ENCODE results near the gene ZNF439. TPM values are rescaled to one million over a fixed set of nuclear protein-coding genes. Genes with fewer than 3 reads are reported as not detected.
"Not testable (repeated sequence)": the region's sequence is repeated elsewhere in the genome, so short reads cannot be mapped to it uniquely, and the experiment has no call there.

The ZNF439 gene
- 1 to 10 TPM; 4.8 to 5.6 TPM for total RNA-seq

DNA sequence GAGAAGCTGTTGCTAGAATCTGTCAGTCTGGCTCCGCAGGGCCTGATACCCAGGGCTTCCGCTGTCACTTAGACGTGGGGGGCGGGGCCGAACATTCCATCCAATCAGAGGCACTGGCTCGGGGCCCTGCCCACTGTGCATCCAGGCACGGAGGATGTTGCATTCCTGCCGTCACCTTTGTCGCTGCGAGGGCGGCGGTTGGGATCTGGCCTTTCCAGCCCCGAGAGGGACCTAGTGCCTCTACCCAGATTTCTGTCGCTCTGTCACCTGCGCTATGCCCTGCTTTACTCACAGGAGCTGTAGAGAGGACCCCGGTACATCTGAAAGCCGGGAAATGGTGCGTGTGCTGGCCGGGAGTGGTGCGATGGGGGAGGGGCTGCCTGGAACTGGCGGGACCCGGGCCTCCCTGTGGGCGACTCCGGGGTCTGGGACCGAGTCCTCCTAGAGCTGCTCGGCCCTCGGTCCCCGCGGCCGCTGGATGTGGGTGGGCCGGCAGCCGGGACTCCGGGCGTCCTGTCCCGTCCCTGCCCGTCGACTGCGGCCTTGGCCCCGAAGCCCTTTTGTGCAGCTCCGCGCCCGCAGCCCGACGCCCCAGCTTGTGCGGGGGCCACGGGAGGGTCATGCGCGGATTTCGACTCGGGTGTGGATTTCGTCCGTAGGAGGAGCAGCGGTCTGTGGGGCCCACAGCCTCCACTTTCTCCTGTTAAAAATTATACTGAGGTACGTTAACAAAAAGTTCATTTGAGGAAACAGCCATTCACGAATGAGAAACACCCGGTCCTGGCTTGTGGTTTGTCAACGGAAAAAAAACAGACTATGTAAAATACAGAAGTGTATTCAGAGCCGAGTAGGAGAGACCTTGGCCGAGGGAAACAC, at the start of gene ZNF439:
Gene ZNF439, plus strand, starts transcription at position 133 of the 876 bp plus-strand sequence. Its CDS starts 142 bp downstream, at position 275.
- ChIA-PET POLR2A (interaction anchor here (0.6 kb wide), 1 partner anchor 82 kb away, joined by 3 read pairs; the partner anchor contains the start of gene ZNF441), CTCF (interaction anchor here (1.0 to 1.4 kb wide), 2 partner anchors 115 to 140 kb away, joined by 3 read pairs; no protein-coding TSS in a partner anchor)
- Mint-ChIP-seq H3K4me3 (peak within 1 kb of the TSS; percentile 83), H3K36me3 (peaks cover 21% of the 10 kb centered on the region), H3K27ac (peak within 1 kb of the TSS; percentile 66), H3K27me3 (no peaks in the 10 kb centered on the region), H3K9me3 (peaks cover 14% of the 10 kb centered on the region), H3K4me1 (ENCODE audit: low read depth) (peaks cover 17% of the 10 kb centered on the region)
- intact Hi-C loops (cut with micrococcal nuclease): loop anchor here (1.0 to 2.0 kb wide), 2 partner anchors 34 to 111 kb away; partner anchors contain the start of genes ZNF440 and ZNF823
- peak; percentile 94 for DNase-seq

DNA sequence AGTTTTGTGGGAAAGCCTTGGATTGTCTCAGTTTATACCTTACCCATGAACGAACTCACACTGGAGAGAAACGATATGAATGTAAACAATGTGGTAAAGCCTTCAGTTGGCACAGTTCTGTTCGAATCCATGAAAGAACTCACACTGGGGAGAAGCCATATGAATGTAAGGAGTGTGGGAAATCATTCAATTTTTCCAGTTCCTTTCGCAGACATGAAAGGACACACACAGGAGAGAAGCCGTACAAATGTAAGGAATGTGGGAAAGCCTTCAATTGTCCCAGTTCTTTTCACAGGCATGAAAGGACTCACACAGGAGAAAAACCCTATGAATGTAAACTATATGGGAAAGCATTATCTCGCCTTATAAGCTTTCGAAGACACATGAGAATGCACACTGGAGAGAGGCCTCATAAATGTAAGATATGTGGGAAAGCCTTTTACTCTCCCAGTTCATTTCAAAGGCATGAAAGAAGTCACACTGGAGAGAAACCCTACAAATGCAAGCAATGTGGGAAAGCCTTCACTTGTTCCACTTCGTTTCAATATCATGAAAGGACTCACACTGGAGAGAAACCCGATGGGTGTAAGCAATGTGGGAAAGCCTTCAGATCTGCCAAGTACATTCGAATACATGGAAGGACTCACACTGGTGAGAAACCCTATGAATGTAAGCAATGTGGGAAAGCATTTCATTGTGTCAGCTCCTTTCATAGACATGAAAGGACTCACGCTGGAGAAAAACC, 42.0 kb upstream of the ZNF439 start:
- H3K27me3 Mint-ChIP-seq: no peaks in the 10 kb centered on the region
- H3K36me3 Mint-ChIP-seq: peaks cover 34% of the 10 kb centered on the region
- H3K4me3 Mint-ChIP-seq: no peak overlapping the region
- DNase-seq: no peak
- ChIA-PET POLR2A (no interaction called here), CTCF (no interaction called here)
- intact Hi-C loops (cut with micrococcal nuclease): no loop called here
- H3K27ac Mint-ChIP-seq: no peak overlapping the region
- H3K4me1 Mint-ChIP-seq (ENCODE audit: low read depth): no peaks in the 10 kb centered on the region
- H3K9me3 Mint-ChIP-seq: peaks cover 47% of the 10 kb centered on the region

DNA sequence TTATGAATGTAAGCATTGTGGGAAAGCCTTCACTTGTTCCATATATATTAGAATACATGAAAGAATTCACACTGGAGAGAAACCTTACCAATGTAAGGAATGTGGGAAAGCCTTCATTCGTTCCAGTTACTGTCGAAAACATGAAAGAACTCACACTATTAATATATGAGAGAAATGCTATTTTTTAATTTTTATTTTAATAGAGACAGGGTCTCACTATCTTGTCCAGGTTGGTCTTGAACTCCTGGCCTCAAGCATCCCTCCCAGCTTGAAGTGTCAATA, 41.5 kb upstream of the ZNF439 start:
- no peak overlapping the region for H3K27ac Mint-ChIP-seq
- ChIA-PET CTCF (interaction anchor here (1.6 kb wide), 1 partner anchor 9 kb away, joined by 12 read pairs; the partner anchor contains the start of gene ZNF491), POLR2A (no interaction called here)
- H3K36me3 Mint-ChIP-seq: peaks cover 34% of the 10 kb centered on the region
- DNase-seq: no peak
- no peaks in the 10 kb centered on the region for H3K27me3 Mint-ChIP-seq
- intact Hi-C loops (cut with micrococcal nuclease): no loop called here
- H3K9me3 Mint-ChIP-seq: peaks cover 47% of the 10 kb centered on the region
- H3K4me1 Mint-ChIP-seq (ENCODE audit: low read depth): no peaks in the 10 kb centered on the region
- no peak overlapping the region for H3K4me3 Mint-ChIP-seq

DNA sequence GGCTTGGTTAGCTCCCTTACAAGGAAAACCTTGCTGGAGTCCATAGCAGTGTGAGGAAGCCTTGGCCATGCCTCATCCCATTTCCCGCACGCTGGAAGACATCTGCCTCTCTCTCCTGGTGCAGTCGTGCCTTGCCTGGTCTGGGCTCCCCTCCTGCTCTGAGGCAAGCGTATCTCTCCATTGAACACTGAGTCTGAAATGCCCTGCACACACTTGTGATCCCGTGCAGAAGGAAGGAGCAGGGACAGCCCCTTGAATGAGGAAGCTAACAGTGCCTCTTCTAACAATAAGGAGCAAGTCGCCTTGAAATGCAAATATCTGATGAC, 34.9 kb upstream of the ZNF439 start:
- Mint-ChIP-seq H3K4me1 (ENCODE audit: low read depth) (peaks cover 15% of the 10 kb centered on the region), H3K27ac (peak overlapping the region; percentile 45), H3K27me3 (no peaks in the 10 kb centered on the region), H3K36me3 (peaks cover 19% of the 10 kb centered on the region), H3K9me3 (peaks cover 18% of the 10 kb centered on the region), H3K4me3 (peak overlapping the region; percentile 85)
- no peak for DNase-seq
- ChIA-PET CTCF (interaction anchor here (0.7 to 4.8 kb wide), 3 partner anchors 14 to 111 kb away, joined by 3 to 85 read pairs (median 3); partner anchors contain the start of gene ZNF491), POLR2A (interaction anchor here (1.4 kb wide), 1 partner anchor 16 kb away, joined by 3 read pairs; the partner anchor contains the start of gene ZNF491)
- intact Hi-C loops (cut with micrococcal nuclease): loop anchor here (1.0 to 2.0 kb wide), 2 partner anchors 15 to 35 kb away; partner anchors contain the start of genes ZNF439 and ZNF491

DNA sequence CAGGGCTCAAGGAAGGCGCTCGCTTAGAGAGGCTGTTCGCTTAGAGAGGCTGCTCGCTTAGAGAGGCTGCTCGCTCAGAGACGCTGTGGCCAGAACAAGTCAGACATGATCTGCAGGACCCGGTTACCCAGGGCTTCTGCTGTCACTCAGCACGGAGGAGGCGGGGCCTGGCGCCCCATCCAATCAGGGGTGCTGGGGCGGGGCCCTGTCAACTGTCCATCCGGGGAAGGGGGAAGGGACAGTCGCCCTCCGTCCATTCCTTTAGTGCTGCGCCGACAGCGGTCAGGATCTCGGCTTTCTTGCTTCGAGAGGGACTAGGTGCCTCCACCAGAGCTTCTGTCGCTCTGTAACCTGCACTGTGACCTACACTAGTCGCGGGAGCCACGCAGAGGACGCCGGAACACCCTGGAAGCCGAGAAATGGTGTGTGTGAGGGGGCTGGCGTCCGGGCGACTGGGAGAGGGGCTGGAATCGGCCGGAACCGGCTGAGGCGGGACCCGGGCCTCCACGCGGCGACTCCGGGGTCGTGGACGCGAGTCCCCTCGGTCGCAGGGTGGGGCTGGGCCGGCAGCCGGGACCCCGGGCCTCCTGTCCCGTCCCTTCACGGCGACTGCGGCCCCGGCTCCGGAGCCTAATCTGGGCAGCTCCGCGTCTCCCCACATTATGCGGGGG, 34.4 kb upstream of the ZNF439 start, which contains the start of gene ZNF440:
Gene ZNF440, plus strand, starts transcription at position 245 of the 671 bp plus-strand sequence. Its CDS starts 175 bp downstream, at position 420.
- DNase-seq: peak; percentile 94
- H3K27ac Mint-ChIP-seq: peak within 1 kb of the TSS; percentile 45
- peaks cover 18% of the 10 kb centered on the region for H3K36me3 Mint-ChIP-seq
- peaks cover 15% of the 10 kb centered on the region for H3K4me1 Mint-ChIP-seq (ENCODE audit: low read depth)
- ChIA-PET POLR2A (interaction anchor here (1.4 kb wide), 1 partner anchor 16 kb away, joined by 3 read pairs; the partner anchor contains the start of gene ZNF491), CTCF (interaction anchor here (0.7 to 4.8 kb wide), 2 partner anchors 15 to 110 kb away, joined by 3 to 85 read pairs; partner anchors contain the start of gene ZNF491)
- H3K9me3 Mint-ChIP-seq: peaks cover 15% of the 10 kb centered on the region
- intact Hi-C loops (cut with micrococcal nuclease): loop anchor here (1.0 to 2.0 kb wide), 2 partner anchors 16 to 35 kb away; partner anchors contain the start of genes ZNF439 and ZNF491
- peak within 1 kb of the TSS; percentile 85 for H3K4me3 Mint-ChIP-seq
- no peaks in the 10 kb centered on the region for H3K27me3 Mint-ChIP-seq

DNA sequence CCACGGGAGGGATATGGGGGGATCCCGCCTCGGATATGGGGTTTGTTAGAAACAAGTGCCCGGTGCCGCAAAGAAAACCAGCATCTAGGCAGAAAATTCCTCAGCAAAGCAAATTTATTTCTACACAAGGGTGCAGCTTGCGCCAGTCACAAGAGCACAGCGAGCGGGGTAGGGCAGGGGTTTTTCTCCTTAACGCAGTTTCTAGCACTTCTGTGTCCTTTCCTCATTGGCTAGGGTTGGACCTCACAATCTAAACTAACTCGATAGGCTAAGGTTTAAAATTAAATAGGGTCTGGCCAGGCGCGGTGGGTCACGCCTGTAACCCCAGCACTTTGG, 33.9 kb upstream of the ZNF439 start:
- H3K36me3 Mint-ChIP-seq: peaks cover 18% of the 10 kb centered on the region
- CTCF ChIA-PET: interaction anchor here (4.8 kb wide), 1 partner anchor 15 kb away, joined by 85 read pairs; the partner anchor contains the start of gene ZNF491

DNA sequence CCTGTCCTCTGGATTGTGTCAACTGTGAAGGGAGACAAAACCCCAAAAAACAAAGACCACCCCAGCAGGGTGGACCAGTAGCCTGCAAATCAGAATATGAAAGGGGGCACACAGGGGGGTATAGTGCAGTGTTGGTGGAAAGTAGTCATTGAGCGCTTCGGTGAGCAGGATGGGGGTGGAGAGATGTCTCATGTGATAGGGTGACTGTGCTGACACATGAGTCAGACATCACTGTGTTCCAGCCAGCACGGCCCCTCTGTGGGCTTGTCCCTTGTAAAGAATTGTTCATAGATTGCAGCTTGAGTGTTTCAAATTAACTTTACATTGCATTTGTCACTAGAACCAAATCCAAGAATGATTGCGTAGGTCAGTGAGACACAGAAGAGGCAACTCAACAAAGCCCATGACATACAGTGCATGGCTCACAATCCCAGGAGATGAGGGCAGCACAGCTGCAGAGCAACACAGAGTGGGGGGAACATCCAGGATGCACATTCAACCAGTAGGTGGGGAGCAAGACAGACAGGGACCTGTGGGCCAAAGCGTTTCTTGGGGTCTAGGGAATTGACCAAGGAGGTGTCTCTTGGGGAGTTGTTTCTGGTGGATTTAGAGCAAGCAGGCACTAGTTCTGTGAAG, 26.9 kb upstream of the ZNF439 start:
- Mint-ChIP-seq H3K27me3 (no peaks in the 10 kb centered on the region), H3K27ac (no peak overlapping the region), H3K4me3 (no peak overlapping the region), H3K4me1 (ENCODE audit: low read depth) (peaks cover 3% of the 10 kb centered on the region), H3K9me3 (peaks cover 45% of the 10 kb centered on the region), H3K36me3 (peaks cover 55% of the 10 kb centered on the region)
- no peak for DNase-seq
- ChIA-PET CTCF (no interaction called here), POLR2A (no interaction called here)
- intact Hi-C loops (cut with micrococcal nuclease): no loop called here

More for the DNA sequence above, 33.9 kb upstream of the ZNF439 start:
- POLR2A ChIA-PET: interaction anchor here (1.4 kb wide), 1 partner anchor 17 kb away, joined by 3 read pairs; the partner anchor contains the start of gene ZNF491
- intact Hi-C loops (cut with micrococcal nuclease): loop anchor here (1.0 to 2.0 kb wide), 2 partner anchors 16 to 34 kb away; partner anchors contain the start of genes ZNF439 and ZNF491
- no peaks in the 10 kb centered on the region for H3K27me3 Mint-ChIP-seq
- H3K4me3 Mint-ChIP-seq: peak overlapping the region; percentile 77
- H3K9me3 Mint-ChIP-seq: peaks cover 14% of the 10 kb centered on the region
- no peak overlapping the region for H3K27ac Mint-ChIP-seq
- H3K4me1 Mint-ChIP-seq (ENCODE audit: low read depth): peaks cover 15% of the 10 kb centered on the region
- no peak for DNase-seq

DNA sequence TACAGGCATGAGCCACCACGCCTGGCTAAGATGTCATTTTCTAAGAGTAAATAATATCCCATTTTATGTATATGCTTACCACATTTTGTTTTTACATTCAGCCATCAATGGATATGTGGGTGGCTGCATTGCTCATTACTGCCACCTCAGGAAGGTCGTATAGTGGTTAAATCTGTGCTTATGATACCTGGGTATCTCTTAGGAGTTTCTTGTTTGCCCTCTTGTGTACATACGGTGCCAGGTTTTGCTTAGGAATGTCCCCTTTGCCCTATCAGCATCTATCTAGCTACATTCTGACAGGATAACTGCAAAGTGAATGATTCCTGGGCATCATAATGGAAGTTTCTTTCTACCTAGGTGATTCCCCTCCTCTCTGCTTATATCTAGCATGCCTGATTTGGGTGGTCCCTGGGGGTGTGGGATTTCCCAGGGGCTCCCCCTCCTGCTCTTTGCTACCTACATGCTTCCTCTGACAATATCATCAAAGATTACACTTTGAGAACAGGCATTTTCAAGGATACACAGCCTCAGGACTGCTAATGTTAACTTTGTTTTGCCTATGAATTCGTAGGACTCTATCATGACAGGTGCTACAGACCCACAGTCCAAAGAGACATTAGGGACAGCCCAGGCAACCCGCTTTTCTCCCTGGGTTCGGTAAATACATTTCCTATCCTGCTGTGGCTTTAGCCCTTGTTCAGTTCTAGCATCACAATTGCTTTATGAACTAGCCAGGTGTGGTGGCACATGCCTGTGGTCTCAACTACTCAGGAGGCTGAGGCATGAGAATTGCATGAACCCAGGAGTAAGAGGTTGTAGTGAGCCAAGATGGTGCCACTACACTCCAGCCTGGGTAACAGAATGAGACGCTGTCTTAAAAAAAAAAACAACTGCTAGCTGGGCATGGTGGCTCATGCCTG, 19.3 kb upstream of the ZNF439 start:
- CTCF ChIA-PET; H3K27ac Mint-ChIP-seq; intact Hi-C loops (cut with micrococcal nuclease); POLR2A ChIA-PET; DNase-seq; H3K27me3 Mint-ChIP-seq; H3K4me1 Mint-ChIP-seq (ENCODE audit: low read depth); H3K4me3 Mint-ChIP-seq: not testable (repeated sequence)
- peaks cover 80% of the 10 kb centered on the region for H3K36me3 Mint-ChIP-seq
- peaks cover 79% of the 10 kb centered on the region for H3K9me3 Mint-ChIP-seq

DNA sequence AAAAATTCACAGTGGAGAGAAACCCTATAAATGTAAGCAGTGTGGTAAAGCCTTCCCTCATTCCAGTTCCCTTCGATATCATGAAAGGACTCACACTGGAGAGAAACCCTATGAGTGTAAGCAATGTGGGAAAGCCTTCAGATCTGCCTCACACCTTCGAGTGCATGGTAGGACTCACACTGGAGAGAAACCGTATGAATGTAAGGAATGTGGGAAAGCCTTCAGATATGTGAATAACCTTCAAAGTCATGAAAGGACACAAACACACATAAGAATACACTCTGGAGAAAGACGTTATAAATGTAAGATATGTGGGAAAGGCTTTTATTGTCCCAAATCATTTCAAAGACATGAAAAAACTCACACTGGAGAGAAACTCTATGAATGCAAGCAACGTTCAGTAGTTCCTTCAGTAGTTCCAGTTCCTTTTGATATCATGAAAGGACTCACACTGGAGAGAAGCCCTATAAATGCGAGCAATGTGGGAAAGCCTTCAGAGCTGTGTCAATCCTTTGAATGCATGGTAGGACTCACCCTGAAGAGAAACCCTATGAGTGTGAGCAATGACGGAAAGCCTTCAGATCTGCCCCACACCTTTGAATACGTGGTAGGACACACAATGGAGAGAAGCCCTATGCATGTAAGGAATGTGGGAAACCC, 16.1 kb upstream of the ZNF439 start:
- CTCF ChIA-PET: no interaction called here

DNA sequence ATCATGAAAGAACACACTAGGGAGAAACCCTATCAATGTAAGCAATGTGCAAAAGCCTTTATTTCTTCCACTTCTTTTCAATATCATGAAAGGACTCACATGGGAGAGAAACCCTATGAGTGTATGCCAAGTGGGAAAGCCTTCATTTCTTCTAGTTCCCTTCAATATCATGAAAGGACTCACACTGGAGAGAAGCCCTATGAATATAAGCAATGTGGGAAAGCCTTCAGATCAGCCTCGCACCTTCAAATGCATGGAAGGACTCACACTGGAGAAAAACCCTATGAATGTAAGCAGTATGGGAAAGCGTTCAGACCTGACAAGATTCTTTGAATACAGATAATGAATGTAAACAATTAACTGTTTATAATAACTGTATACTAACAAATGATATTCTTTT, 15.0 kb upstream of the ZNF439 start:
- Mint-ChIP-seq H3K9me3 (peaks cover 74% of the 10 kb centered on the region), H3K4me1 (ENCODE audit: low read depth) (no peaks in the 10 kb centered on the region), H3K4me3 (no peak overlapping the region), H3K27me3 (no peaks in the 10 kb centered on the region), H3K36me3 (peaks cover 58% of the 10 kb centered on the region), H3K27ac (no peak overlapping the region)
- POLR2A ChIA-PET: no interaction called here
- intact Hi-C loops (cut with micrococcal nuclease): no loop called here
- DNase-seq: no peak
- CTCF ChIA-PET: no interaction called here

More for the DNA sequence above, 16.1 kb upstream of the ZNF439 start:
- Mint-ChIP-seq H3K9me3 (peaks cover 83% of the 10 kb centered on the region), H3K4me1 (ENCODE audit: low read depth) (no peaks in the 10 kb centered on the region), H3K27me3 (no peaks in the 10 kb centered on the region), H3K27ac (no peak overlapping the region), H3K36me3 (peaks cover 70% of the 10 kb centered on the region), H3K4me3 (no peak overlapping the region)
- POLR2A ChIA-PET: no interaction called here
- intact Hi-C loops (cut with micrococcal nuclease): no loop called here
- no peak for DNase-seq

Measured in activated CD4-positive, alpha-beta memory T cell treated with anti-CD3 and anti-CD28 coated beads for 36 hours (primary cell).